ENCODE measurements around the gene PCID2. TPM values are rescaled to one million over a fixed set of nuclear protein-coding genes. Genes with fewer than 3 reads are reported as not detected.
"Not testable (repeated sequence)": the region's sequence is repeated elsewhere in the genome, so short reads cannot be mapped to it uniquely, and the experiment has no call there.

Gene PCID2
- total RNA-seq, 1 donor from 2014 or later, result 47.9 TPM

DNA sequence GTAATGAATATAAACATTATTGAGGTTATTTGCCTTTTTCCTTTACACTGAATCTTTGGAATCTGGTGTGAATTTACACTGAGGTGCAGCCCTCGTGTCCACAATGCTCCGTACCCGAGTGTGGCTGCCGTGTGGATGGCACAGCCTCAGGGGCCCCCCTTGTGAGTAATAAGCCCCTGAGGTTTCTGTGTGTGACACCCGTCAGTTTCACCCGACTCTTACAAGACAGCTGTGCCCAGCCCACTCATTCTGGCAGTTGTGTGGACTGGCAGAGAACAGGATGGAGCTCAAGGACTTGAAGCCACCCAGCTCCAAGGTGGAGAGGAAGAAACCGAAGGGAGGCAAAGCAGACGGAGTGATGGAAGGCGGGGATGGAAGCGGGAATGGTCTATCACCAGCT, 42.2 kb downstream of the PCID2 start:
- Mint-ChIP-seq H3K9me3 (ENCODE audit: unreplicated experiment) (peaks cover 8% of the 10 kb centered on the region), H3K27me3 (ENCODE audit: unreplicated experiment) (no peaks in the 10 kb centered on the region), H3K4me1 (ENCODE audit: unreplicated experiment) (peaks cover 15% of the 10 kb centered on the region), H3K4me3 (ENCODE audit: unreplicated experiment) (no peak overlapping the region), H3K27ac (ENCODE audit: unreplicated experiment) (peak overlapping the region; percentile 58), H3K36me3 (ENCODE audit: unreplicated experiment) (peaks cover 22% of the 10 kb centered on the region)
- DNase-seq (ENCODE audit: extremely low spot score, unreplicated experiment), result no peak
- TF ChIP-seq, protein P1, sequence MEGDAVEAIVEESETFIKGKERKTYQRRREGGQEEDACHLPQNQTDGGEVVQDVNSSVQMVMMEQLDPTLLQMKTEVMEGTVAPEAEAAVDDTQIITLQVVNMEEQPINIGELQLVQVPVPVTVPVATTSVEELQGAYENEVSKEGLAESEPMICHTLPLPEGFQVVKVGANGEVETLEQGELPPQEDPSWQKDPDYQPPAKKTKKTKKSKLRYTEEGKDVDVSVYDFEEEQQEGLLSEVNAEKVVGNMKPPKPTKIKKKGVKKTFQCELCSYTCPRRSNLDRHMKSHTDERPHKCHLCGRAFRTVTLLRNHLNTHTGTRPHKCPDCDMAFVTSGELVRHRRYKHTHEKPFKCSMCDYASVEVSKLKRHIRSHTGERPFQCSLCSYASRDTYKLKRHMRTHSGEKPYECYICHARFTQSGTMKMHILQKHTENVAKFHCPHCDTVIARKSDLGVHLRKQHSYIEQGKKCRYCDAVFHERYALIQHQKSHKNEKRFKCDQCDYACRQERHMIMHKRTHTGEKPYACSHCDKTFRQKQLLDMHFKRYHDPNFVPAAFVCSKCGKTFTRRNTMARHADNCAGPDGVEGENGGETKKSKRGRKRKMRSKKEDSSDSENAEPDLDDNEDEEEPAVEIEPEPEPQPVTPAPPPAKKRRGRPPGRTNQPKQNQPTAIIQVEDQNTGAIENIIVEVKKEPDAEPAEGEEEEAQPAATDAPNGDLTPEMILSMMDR (IDR thresholded peaks at IDR 0.05), result no peak

DNA sequence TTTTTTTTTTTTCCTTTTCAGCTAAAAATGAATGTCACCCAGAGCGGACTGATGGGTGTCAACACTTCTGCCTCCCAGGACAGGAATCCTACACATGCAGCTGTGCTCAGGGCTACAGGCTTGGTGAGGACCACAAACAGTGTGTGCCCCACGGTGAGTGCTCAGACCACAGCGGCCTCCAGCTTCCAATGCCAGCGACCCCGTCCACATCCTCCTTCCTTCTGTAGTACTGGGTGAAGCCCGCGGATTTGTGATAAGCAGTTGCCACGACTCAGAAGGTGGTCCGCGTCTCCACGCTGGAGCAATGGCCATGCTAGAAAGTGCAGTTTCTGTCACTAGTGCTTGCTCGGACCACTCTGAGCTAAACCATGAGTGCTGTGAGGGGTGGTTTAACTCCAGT, 44.0 kb downstream of the PCID2 start:
- Mint-ChIP-seq H3K27ac (ENCODE audit: unreplicated experiment) (no peak overlapping the region), H3K27me3 (ENCODE audit: unreplicated experiment) (no peaks in the 10 kb centered on the region), H3K4me1 (ENCODE audit: unreplicated experiment) (peaks cover 15% of the 10 kb centered on the region), H3K9me3 (ENCODE audit: unreplicated experiment) (peaks cover 8% of the 10 kb centered on the region), H3K4me3 (ENCODE audit: unreplicated experiment) (no peak overlapping the region), H3K36me3 (ENCODE audit: unreplicated experiment) (peaks cover 14% of the 10 kb centered on the region)
- TF ChIP-seq, protein P1 (IDR thresholded peaks at IDR 0.05), result no peak
- no peak for DNase-seq (ENCODE audit: extremely low spot score, unreplicated experiment)

DNA sequence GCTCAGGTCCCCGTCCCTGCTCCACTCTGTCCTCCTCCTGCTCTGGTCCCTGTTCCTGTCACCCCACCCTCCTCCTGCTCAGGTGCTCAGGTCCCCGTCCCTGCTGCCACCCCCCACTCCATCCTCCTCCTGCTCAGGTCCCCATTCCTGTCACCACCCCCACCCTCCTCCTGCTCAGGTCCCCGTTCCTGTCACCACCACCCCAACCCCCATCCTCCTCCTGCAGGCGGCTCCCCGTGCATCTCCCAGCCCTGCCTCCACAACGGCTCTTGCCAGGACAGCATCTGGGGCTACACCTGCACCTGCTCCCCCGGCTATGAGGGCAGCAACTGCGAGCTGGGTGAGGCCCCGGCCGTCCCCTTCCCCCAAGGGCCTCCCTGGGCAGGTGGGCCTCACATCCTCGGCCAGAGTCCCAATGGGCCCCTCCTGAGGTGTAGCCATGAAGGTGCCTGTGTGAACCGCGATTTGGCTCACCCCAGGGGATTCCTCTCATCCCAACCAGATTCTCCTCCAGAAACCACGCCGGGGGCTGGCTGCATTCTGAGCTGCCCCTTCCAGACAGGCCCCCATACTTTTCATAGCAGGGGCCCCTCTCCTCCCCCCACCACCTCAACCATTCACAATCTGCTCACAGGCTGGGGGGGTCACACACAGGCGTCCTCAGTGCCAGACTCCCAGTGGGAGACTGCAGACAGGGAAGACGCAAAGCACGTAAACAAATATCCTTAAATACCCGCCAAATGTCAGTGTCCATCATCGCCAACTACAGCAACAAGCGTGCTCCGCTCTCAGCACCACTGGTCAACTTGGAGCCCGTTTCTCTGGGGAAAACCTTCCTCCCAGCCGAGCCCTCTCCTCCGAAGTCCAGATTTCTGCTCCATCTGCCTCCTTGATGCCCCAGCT, 45.4 kb downstream of the PCID2 start:
- DNase-seq (ENCODE audit: extremely low spot score, unreplicated experiment), result no peak
- H3K27me3 Mint-ChIP-seq (ENCODE audit: unreplicated experiment), result no peaks in the 10 kb centered on the region
- no peak overlapping the region for H3K4me3 Mint-ChIP-seq (ENCODE audit: unreplicated experiment)
- H3K9me3 Mint-ChIP-seq (ENCODE audit: unreplicated experiment), result peaks cover 8% of the 10 kb centered on the region
- H3K27ac Mint-ChIP-seq (ENCODE audit: unreplicated experiment), result no peak overlapping the region
- H3K36me3 Mint-ChIP-seq (ENCODE audit: unreplicated experiment), result peaks cover 4% of the 10 kb centered on the region
- H3K4me1 Mint-ChIP-seq (ENCODE audit: unreplicated experiment), result peaks cover 15% of the 10 kb centered on the region
- TF ChIP-seq, protein P1 (IDR thresholded peaks at IDR 0.05), result no peak

DNA sequence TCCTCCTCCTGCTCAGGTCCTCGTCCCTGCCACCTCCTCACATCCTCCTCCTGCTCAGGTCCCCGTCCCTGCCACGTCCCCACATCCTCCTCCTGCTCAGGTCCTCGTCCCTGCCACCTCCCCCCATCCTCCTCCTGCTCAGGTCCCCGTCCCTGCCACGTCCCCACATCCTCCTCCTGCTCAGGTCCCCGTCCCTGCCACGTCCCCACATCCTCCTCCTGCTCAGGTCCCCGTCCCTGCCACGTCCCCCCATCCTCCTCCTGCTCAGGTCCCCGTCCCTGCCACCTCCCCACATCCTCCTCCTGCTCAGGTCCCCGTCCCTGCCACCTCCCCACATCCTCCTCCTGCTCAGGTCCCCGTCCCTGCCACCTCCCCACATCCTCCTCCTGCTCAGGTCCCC, 46.5 kb downstream of the PCID2 start:
- H3K4me1 Mint-ChIP-seq (ENCODE audit: unreplicated experiment), result peaks cover 15% of the 10 kb centered on the region
- DNase-seq (ENCODE audit: extremely low spot score, unreplicated experiment); H3K9me3 Mint-ChIP-seq (ENCODE audit: unreplicated experiment); H3K27ac Mint-ChIP-seq (ENCODE audit: unreplicated experiment); H3K36me3 Mint-ChIP-seq (ENCODE audit: unreplicated experiment); H3K27me3 Mint-ChIP-seq (ENCODE audit: unreplicated experiment); H3K4me3 Mint-ChIP-seq (ENCODE audit: unreplicated experiment): not testable (repeated sequence)

DNA sequence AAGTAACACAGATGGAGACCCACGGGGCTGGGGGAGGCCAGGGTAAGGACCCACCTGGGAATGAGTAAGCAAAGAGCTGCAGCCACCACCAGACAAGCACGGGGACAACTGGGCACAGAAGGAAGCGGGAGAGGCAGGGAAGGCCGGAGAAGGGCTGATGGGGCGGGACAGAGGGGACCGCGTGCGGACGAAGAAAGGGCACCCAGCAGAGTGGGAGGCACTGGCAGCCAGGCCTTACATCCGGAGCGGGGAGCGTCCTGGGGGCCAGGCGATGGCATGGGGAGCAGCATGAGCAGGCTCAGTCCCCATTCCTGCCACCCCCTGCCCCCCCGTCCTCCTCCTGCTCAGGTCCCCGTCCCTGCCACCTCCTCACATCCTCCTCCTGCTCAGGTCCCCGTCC, 47.0 kb downstream of the PCID2 start:
- TF ChIP-seq, protein P1 (IDR thresholded peaks at IDR 0.05), result no peak
- no peak for DNase-seq (ENCODE audit: extremely low spot score, unreplicated experiment)
- H3K36me3 Mint-ChIP-seq (ENCODE audit: unreplicated experiment), result no peaks in the 10 kb centered on the region
- no peaks in the 10 kb centered on the region for H3K27me3 Mint-ChIP-seq (ENCODE audit: unreplicated experiment)
- peaks cover 15% of the 10 kb centered on the region for H3K4me1 Mint-ChIP-seq (ENCODE audit: unreplicated experiment)
- H3K9me3 Mint-ChIP-seq (ENCODE audit: unreplicated experiment), result no peaks in the 10 kb centered on the region
- H3K27ac Mint-ChIP-seq (ENCODE audit: unreplicated experiment), result no peak overlapping the region
- no peak overlapping the region for H3K4me3 Mint-ChIP-seq (ENCODE audit: unreplicated experiment)

Measured in osteocyte (in vitro differentiated cells).